K562 treated with DMSO at 1 percent for 48 hours (cell line): ENCODE measurements around the gene PIP5K1A. TPM values are rescaled to one million over a fixed set of nuclear protein-coding genes. Genes with fewer than 3 reads are reported as not detected.

Source experiments
- total RNA-seq: library from RNA; unstranded; fragments of 300-600 nt; gene quantifications from 2 replicates; pipeline ENCODE4 v1.2.3, GENCODE V29; 2022; ENCODE audit warnings: low replicate concordance; ENCODE audit errors: extremely low read depth

PIP5K1A gene, protein sequence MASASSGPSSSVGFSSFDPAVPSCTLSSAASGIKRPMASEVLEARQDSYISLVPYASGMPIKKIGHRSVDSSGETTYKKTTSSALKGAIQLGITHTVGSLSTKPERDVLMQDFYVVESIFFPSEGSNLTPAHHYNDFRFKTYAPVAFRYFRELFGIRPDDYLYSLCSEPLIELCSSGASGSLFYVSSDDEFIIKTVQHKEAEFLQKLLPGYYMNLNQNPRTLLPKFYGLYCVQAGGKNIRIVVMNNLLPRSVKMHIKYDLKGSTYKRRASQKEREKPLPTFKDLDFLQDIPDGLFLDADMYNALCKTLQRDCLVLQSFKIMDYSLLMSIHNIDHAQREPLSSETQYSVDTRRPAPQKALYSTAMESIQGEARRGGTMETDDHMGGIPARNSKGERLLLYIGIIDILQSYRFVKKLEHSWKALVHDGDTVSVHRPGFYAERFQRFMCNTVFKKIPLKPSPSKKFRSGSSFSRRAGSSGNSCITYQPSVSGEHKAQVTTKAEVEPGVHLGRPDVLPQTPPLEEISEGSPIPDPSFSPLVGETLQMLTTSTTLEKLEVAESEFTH
- not detected in 2 replicates for total RNA-seq

DNA sequence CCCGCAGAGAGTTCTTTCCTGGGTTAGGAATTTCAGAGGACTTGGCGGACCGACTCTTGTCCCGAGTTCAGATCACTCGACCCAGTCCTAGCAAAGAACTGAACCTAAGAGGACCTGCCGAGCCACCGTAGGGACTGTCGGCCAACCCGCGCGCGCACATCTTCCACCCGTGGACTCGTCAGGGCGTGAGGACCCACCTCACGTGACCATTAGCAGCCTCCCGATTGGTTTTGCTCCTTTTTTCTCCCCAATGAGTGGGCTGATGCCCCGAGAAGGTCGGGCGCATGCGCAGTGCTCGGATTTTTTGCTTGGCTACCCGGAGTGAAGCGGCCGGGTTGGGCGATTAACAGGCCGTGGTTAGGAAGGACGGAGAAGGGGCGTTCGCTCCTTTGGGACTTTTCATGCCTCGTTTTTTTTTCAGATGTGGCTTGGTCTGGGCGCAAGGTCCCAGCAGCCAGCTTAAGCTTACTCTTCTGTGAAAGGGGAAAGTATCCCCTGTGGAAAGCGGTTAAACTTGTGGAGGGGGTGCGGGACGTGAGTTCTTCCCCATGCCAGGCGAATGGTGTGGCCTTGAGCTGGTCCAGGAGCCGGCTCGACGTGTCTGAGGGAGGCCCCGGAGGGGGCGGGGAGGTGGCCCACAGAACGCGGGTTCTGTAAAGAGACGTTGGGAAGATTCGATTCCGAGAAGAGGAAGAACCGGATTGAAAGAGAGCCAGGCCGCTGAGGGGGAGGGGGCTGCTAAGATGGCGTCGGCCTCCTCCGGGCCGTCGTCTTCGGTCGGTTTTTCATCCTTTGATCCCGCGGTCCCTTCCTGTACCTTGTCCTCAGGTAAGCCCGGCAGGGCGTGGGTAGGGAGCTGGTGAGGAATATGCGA, at the start of gene PIP5K1A:
TSS of gene PIP5K1A (plus strand) at position 299 of the 874 bp plus-strand sequence. CDS start at position 744, 445 bp downstream.

DNA sequence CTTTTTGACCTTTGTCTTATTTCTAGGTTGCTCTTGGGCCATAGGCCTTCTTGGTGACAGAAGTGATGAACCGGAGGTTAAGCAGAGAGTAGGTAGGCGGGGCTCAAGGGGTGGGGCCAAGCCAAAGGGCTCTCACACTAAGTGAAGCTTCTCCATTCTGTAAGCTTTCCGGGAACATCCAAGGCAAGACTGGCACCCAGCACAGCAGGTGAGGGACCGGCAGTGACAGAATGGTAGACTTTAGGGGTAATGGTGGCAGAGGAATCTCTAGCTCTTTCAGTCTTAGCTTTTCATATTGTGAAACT, 41.9 kb upstream of the PIP5K1A start, which contains the start of gene TNFAIP8L2:
TSS of gene TNFAIP8L2 (plus strand) at position 135 of the 305 bp plus-strand sequence. CDS start 2,049 bp downstream, outside the sequence.

DNA sequence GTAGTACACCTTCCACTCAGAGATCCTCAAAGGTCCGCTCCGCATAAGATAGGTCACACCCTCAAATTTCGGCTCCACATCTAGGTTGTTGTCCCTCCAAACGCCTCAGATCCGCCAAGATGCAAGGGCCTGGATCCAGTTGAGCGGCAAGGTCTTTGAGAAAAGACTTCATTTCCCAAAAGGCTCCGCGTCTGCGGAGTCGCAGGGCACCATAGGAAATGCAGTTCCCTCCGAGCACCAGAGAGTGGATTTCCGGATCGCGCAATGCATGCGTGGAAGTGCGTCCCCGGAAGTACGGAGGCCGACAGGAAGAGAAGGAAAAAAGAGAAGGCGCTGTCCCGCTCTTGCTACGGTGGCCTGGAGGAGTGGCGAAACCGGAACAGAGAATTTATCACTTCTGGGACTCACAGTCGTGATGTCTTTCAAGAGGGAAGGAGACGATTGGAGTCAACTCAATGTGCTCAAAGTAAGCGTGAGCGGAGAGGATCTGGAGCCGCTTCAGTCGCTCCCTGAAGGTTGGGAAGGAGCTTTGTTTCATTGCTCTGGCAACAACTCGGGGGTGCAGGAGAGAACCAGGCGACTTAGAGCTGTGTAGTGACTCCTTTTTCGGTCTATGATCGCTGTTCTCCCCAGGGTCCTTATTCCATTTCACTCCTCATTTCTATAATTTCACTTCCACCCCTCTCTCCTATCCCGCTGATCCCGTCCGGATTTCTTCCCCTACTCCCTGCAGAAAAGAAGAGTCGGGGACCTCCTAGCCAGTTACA, 32.4 kb upstream of the PIP5K1A start, which contains the start of the genes LYSMD1 and SCNM1:
TSS of gene LYSMD1 (minus strand) at position 165 of the 767 bp plus-strand sequence. CDS start 644 bp downstream, outside the sequence.
TSS of gene SCNM1 (plus strand) at position 407 of the 767 bp plus-strand sequence. CDS start at position 416, 9 bp downstream.

DNA sequence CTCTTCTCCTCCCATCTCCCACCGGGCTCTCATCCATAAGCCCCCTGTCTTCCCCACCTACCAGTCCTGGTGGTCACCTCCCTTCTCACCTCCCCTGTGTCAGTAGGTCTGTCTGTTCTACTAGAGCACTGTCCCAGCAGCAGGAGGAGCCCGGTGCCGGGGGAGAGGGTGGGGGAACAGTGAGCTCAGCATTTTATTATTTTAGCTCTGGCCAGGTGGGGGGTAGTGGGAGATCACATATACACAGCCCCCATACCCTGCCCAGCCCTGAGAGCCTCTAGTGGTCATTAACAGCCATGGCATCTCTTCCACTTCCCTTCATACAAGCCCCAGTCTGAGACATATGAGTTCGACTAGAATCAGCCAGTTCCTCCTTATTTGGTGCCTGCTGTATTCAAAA, 22.5 kb upstream of the PIP5K1A start, which contains the start of gene TMOD4:
TSS of gene TMOD4 (minus strand) at position 119 of the 400 bp plus-strand sequence. CDS start 1,106 bp downstream, outside the sequence.

DNA sequence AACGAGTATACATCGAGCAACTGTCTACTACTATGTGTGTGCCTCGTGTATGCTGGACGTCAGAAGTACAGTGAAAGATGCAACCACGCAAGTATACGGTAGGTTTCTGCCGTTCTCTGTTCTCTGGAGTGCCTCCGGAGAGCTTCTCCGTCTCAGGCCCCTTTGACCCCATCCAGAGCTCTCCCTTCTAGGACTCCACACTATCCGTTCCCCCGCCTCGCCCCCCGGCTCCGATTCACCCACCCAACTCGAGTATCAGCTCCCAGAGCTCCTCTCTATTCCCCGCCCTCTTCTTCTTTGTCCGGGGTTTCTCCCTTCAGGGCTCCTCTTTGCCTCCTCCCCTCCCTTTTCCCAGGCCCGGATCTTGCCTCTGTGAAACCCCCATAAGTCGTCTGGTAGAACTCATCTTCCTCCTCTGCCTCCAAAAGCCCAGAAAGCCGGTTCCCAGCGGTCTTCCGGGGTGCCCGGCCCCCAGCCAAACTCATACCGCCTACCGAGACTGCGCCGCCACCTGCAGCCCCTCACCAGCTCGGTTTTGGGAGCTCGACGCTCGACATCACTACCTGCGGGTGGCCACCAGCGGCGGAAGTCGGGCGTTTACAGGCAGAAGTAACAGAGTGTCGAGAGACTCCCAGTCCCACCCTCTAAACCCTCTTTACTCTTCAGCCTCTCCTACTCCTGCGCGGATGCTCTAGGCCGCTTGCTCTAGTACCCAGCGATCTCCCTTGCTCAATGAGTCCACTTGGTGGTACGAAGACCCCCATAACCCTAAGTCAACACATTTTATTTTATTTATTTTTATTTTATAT, 8.5 kb upstream of the PIP5K1A start, which contains the start of gene VPS72:
TSS of gene VPS72 (minus strand) at position 561 of the 809 bp plus-strand sequence. CDS start at position 485, 76 bp downstream.

DNA sequence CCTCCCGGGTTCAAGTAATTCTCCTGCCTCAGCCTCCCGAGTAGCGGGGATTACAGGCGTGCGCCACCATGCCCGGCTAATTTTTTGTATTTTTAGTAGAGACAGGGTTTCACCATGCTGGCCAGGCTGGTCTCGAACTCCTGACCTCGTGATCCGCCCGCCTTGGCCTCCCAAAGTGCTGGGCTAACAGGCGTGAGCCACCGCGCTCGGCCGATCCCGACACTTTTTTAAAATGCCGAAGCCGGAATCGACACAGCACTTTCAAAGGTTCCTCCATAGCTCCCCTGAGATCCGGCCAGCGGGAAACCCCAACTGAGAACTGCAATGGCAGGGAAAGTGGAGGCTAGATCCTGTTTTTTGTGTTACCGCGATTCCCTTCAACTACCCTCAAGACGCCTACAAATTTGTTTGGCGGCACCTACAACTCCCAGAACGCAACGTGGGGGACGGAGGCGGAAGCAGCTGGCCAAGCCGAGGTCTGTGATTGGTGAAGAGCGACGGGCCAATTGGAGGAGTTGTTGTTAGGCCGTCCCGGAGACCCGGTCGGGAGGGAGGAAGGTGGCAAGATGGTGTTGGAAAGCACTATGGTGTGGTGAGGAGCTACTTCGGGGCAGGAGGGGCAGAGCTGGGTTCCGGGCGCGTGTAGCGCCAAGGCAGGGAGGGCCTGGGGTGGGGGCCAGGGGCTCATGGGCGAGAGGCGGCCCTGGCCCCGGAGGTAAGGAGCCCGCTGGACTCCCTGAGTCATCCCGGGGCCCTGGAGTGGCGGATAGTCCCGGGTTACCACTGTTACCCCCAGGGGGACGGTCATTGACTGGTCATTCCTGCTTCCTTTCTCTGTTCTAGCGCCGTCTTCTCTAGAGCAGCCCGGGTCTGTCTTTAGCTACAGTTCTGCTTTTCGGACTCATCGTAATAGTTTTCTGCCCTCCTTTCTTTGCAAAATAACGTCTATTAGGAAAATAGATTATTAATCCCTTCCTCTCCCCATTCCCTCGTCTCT, 56.2 kb downstream of the PIP5K1A start, which contains the start of gene PSMD4:
TSS of gene PSMD4 (plus strand) at position 518 of the 997 bp plus-strand sequence. CDS start at position 567, 49 bp downstream.

DNA sequence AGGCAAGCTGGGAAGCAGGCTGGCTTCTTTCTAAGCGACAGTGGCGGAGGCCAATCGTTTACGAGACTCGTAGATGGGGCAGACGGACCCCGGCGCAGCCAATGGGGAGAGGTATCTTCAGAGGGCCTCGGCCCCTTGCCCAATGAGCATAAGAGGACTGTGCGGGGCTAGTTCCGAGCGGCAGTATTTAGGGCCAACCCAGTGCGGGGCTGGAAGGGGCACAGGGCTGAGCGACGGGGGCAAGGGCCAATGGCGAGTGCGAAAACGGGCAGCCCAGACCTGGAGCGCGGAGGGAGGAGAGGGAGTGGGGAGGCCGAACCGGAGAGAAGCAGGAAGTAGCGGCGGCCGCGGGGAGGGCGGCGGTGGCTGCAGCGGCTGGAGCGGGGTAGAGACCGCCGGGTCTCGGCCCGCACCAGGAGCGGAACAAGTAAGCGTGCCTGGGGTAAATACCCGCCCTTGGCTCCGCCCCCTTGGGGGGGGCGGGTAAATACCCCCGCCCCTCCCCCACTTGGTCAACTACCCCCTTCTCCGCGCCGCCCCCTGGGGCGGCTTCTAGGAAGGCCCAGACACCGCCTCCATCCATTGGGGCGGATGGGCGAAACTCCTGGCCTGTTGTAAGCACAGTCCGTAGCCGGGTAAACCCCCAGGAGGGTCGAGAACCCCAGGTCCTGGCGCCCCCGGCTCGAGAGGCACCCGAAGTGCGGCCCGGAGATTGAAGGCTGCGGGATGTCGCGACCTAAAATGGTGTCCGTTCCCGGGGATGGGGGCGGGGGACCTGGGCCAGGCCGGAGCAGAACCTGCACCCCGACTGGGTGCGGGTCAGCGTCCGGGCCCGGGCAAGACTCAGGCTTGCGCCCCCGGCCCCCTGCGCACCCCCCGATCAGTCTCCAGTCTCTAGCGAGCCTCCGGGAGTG, 83.9 kb downstream of the PIP5K1A start, which contains the start of gene ZNF687:
TSS of gene ZNF687 (plus strand) at position 331 of the 914 bp plus-strand sequence. CDS start 3,993 bp downstream, outside the sequence.

Other genes with a start within 250 kb of the PIP5K1A start
- 153 TPM in 1 of 2 replicates, not detected in the other for gene CERS2, start 223.7 kb upstream of the PIP5K1A start, total RNA-seq
- not detected in 2 replicates for gene ANXA9, start 216.3 kb upstream of the PIP5K1A start, total RNA-seq
- not detected in 2 replicates for gene MINDY1, start 191.7 kb upstream of the PIP5K1A start, total RNA-seq
- not detected in 2 replicates for gene PRUNE1, start 190.1 kb upstream of the PIP5K1A start, total RNA-seq
- not detected in 2 replicates for gene BNIPL, start 162.0 kb upstream of the PIP5K1A start, total RNA-seq
- gene C1orf56, start 150.8 kb upstream of the PIP5K1A start, total RNA-seq: not detected in 2 replicates
- gene CDC42SE1, start 138.9 kb upstream of the PIP5K1A start, total RNA-seq: not detected in 2 replicates
- gene MLLT11, start 138.2 kb upstream of the PIP5K1A start, total RNA-seq: not detected in 2 replicates
- not detected in 2 replicates for gene GABPB2, start 127.8 kb upstream of the PIP5K1A start, total RNA-seq
- not detected in 2 replicates for gene SEMA6C, start 51.9 kb upstream of the PIP5K1A start, total RNA-seq
- not detected in 2 replicates for gene TNFAIP8L2, start 41.9 kb upstream of the PIP5K1A start, total RNA-seq
- not detected in 2 replicates for gene LYSMD1, start 32.6 kb upstream of the PIP5K1A start, total RNA-seq
- not detected in 2 replicates for gene SCNM1, start 32.4 kb upstream of the PIP5K1A start, total RNA-seq
- gene TMOD4, start 22.6 kb upstream of the PIP5K1A start, total RNA-seq: not detected in 2 replicates
- gene VPS72, start 8.4 kb upstream of the PIP5K1A start, total RNA-seq: not detected in 2 replicates
- not detected in 2 replicates for gene PSMD4, start 56.2 kb downstream of the PIP5K1A start, total RNA-seq
- gene ZNF687, start 83.7 kb downstream of the PIP5K1A start, total RNA-seq: not detected in 2 replicates
- not detected in 2 replicates for gene PI4KB, start 128.9 kb downstream of the PIP5K1A start, total RNA-seq
- not detected in 2 replicates for gene RFX5, start 148.7 kb downstream of the PIP5K1A start, total RNA-seq
- not detected in 2 replicates for gene SELENBP1, start 174.2 kb downstream of the PIP5K1A start, total RNA-seq
- 1,082 TPM in 1 of 2 replicates, not detected in the other for gene PSMB4, start 201.0 kb downstream of the PIP5K1A start, total RNA-seq